COR-L47 (cell line): ENCODE data around the gene DAZ3.
"Not testable (repeated sequence)": the region's sequence is repeated elsewhere in the genome, so short reads cannot be mapped to it uniquely, and the experiment has no call there.

Experiments
- DNase-seq: peaks from one replicate; lab custom pipeline; 2025; lab: John Stamatoyannopoulos, UW

DAZ3 gene

GRCh38 chrY:24813293-24813692 is at the start of gene DAZ3:
Gene DAZ3 (minus strand): TSS chrY:24813393. CDS start chrY:24813185, 208 bp downstream.
- not testable (repeated sequence) for DNase-seq

- not testable (repeated sequence) for DNase-seq
These were observed 20.4 kb upstream of the DAZ3 start, which contains the start of gene DAZ4 for GRCh38 chrY:24833619-24834018. Gene DAZ4 (plus strand): TSS chrY:24833919. CDS start chrY:24834127, 208 bp downstream.

GRCh38 chrY:24825069-24825468 is 11.9 kb upstream of the DAZ3 start:
- DNase-seq, result not testable (repeated sequence)

GRCh38 chrY:24824184-24824879 is 11.1 kb upstream of the DAZ3 start:
- DNase-seq, result not testable (repeated sequence)

- DNase-seq, result not testable (repeated sequence)
These were observed 8.6 kb upstream of the DAZ3 start for GRCh38 chrY:24821836-24822235.
